CD14-positive monocyte (primary cell): ENCODE data around the gene PPP1R3A. TPM values are rescaled to one million over a fixed set of nuclear protein-coding genes. Genes with fewer than 3 reads are reported as not detected.

ENCODE experiments used
- DNase-seq, 3 donors: peaks; one replicate each; pipeline ENCODE4 v3.0.0-alpha.2; 2011 to 2022
- H2AFZ ChIP-seq: 2 replicates; pipeline ENCODE4 v1.6.0; 2012; ENCODE audit warnings: mild to moderate bottlenecking, low read depth, low read length, inconsistent platforms; ENCODE audit not compliant: insufficient read depth, poor library complexity, severe bottlenecking
- H3K27ac ChIP-seq, 2 donors: 1 replicate in 1 of 2; 2 replicates in 1 of 2; pipeline ENCODE4 v1.5.1; 2012 to 2013; ENCODE audit warnings: low read length in 2 of 2, control low read depth in 1 of 2, inconsistent platforms in 1 of 2, low read depth in 1 of 2, mild to moderate bottlenecking in 1 of 2
- H3K27me3 ChIP-seq, 2 donors: one replicate each; pipeline versions ENCODE4 v1.6.0 to v1.6.1; 2011 to 2013; ENCODE audit warnings: low read length in 2 of 2; ENCODE audit not compliant: control insufficient read depth in 2 of 2, insufficient read depth in 2 of 2
- H3K36me3 ChIP-seq, 2 donors: replicated peaks in 1 of 2; 1 replicate in 1 of 2; 2 replicates in 1 of 2; pipeline versions ENCODE4 v1.5.1 to v1.6.1; 2012 to 2013; ENCODE audit warnings: low read length in 2 of 2, control low read depth in 1 of 2, inconsistent platforms in 1 of 2, mild to moderate bottlenecking in 1 of 2; ENCODE audit not compliant: insufficient read depth in 2 of 2, control insufficient read depth in 1 of 2
- H3K4me1 ChIP-seq, 2 donors: 1 replicate in 1 of 2; 2 replicates in 1 of 2; pipeline versions ENCODE4 v1.5.1 to v1.6.1; 2012 to 2013; ENCODE audit warnings: low read length in 2 of 2, control low read depth in 1 of 2, inconsistent platforms in 1 of 2, mild to moderate bottlenecking in 1 of 2, moderate library complexity in 1 of 2; ENCODE audit not compliant: insufficient read depth in 2 of 2, control insufficient read depth in 1 of 2
- H3K4me2 ChIP-seq: replicated peaks from 2 replicates; pipeline ENCODE3; 2012; ENCODE audit warnings: low read length, moderate library complexity, mild to moderate bottlenecking; ENCODE audit not compliant: poor library complexity, severe bottlenecking; ENCODE audit errors: extremely low read depth
- H3K4me3 ChIP-seq, 3 experiments: fragments of 200-600 bp in 1 of 3; sonication (generic) in 1 of 3; replicated peaks in 1 of 3; 1 replicate in 2 of 3; 2 replicates in 1 of 3; pipeline ENCODE4 v1.5.1; 2011 to 2013; ENCODE audit warnings: low read length in 3 of 3, mild to moderate bottlenecking in 3 of 3, control low read depth in 2 of 3, low read depth in 2 of 3, inconsistent platforms in 1 of 3, moderate library complexity in 1 of 3
- H3K79me2 ChIP-seq: 2 replicates; pipeline ENCODE4 v1.6.0; 2012; ENCODE audit warnings: mild to moderate bottlenecking, control low read depth, inconsistent platforms, low read length, moderate library complexity; ENCODE audit not compliant: insufficient read depth
- H3K9ac ChIP-seq: 2 replicates; pipeline ENCODE4 v1.6.0; 2017; ENCODE audit warnings: low read length, mild to moderate bottlenecking; ENCODE audit not compliant: insufficient read depth, poor library complexity, severe bottlenecking
- H3K9me3 ChIP-seq, 2 donors: replicated peaks in 1 of 2; 1 replicate in 1 of 2; 2 replicates in 1 of 2; pipeline versions ENCODE4 v1.5.1 to v1.6.1; 2012 to 2013; ENCODE audit warnings: low read length in 2 of 2, control low read depth in 1 of 2; ENCODE audit not compliant: control insufficient read depth in 1 of 2, insufficient read depth in 1 of 2
- H4K20me1 ChIP-seq: 2 replicates; pipeline ENCODE4 v1.6.0; 2012; ENCODE audit warnings: mild to moderate bottlenecking, low read length, control low read depth, moderate library complexity; ENCODE audit not compliant: insufficient read depth
- H3K27ac Mint-ChIP-seq, 7 donors: one replicate each; pipeline ENCODE4 v1.8.0; 2020; ENCODE audit warnings: mild to moderate bottlenecking in 7 of 7, mixed read lengths in 7 of 7, moderate library complexity in 6 of 7, inconsistent platforms in 2 of 7
- H3K27me3 Mint-ChIP-seq, 3 donors: one replicate each; pipeline ENCODE4 v1.8.0; 2021 to 2022; ENCODE audit warnings: low read depth in 3 of 3, mild to moderate bottlenecking in 3 of 3, mixed read lengths in 3 of 3, moderate library complexity in 3 of 3, inconsistent platforms in 1 of 3
- H3K36me3 Mint-ChIP-seq, 2 donors: one replicate each; pipeline ENCODE4 v1.8.0; 2020; ENCODE audit warnings: mixed read lengths in 2 of 2, inconsistent platforms in 1 of 2, mild to moderate bottlenecking in 1 of 2
- H3K4me1 Mint-ChIP-seq: one replicate; pipeline ENCODE4 v1.8.0; 2020; ENCODE audit warnings: mild to moderate bottlenecking, mixed read lengths
- H3K4me3 Mint-ChIP-seq, 2 donors: one replicate each; pipeline ENCODE4 v1.8.0; 2020; ENCODE audit warnings: mild to moderate bottlenecking in 2 of 2, mixed read lengths in 2 of 2, moderate library complexity in 1 of 2
- H3K9me3 Mint-ChIP-seq, 7 donors: one replicate each; pipeline ENCODE4 v1.8.0; 2020 to 2022; ENCODE audit warnings: mixed read lengths in 7 of 7, mild to moderate bottlenecking in 6 of 7, moderate library complexity in 6 of 7, inconsistent platforms in 2 of 7
- WGBS: methylation state at CpG from one replicate; pipeline ENCODE4 v1.1.5; 2013; ENCODE audit warnings: missing lambda C conversion rate; ENCODE audit not compliant: insufficient coverage; 5-methylcytosine and 5-hydroxymethylcytosine counted together
- intact Hi-C, 2 donors: fragments of 100-400 bp; cut with micrococcal nuclease; formaldehyde crosslinking; loops; one replicate each; pipeline versions ENCODE4 v1.15.0 to v1.15.1; 2023
- polyA plus RNA-seq, 3 donors: library from polyadenylated mRNA; depleted of rRNA in 1 of 3; unstranded in 2 of 3; stranded (reverse) in 1 of 3; fragments of 300-500 nt in 2 of 3; fragments of >200 nt in 1 of 3; fragmentation: Illumina TruSeq in 2 of 3; gene quantifications; 1 replicate in 2 of 3; 2 replicates in 1 of 3; pipeline ENCODE4 v1.2.3, GENCODE V29; 2012 to 2021
- TF ChIP-seq, protein P1 (sequence below): fragments of 200-600 bp; IDR thresholded peaks from one replicate; pipeline ENCODE4 v1.8.0; 2022; ENCODE audit warnings: antibody characterized with exemption, mild to moderate bottlenecking

PPP1R3A gene
- polyA plus RNA-seq, 3 donors: not detected

DNA sequence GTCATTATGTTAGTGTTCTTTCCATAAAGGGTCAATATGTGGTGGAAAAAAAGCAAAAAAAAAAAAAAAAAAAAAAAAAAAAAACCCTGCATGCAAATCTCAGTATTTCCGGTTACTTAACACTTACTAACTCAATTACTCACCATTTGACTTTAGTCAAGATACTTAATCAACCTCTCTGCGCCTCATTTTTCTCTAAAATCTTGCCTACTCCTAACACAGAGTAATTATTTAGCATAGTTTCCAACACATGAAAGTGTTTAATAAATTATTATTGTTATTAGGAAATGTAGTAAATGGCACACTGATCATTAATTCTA is 27.8 kb downstream of the PPP1R3A start:
- H4K20me1 ChIP-seq: no peaks in the 10 kb centered on the region
- Mint-ChIP-seq H3K27me3 (peaks cover 0 to 3% (median 0%) of the 10 kb centered on the region in 3 donors), H3K9me3 (peaks cover 0 to 4% (median 0%) of the 10 kb centered on the region in 7 donors), H3K4me3 (no peak overlapping the region), H3K36me3 (no peaks in the 10 kb centered on the region), H3K27ac (no peak overlapping the region), H3K4me1 (no peaks in the 10 kb centered on the region)
- no peaks in the 10 kb centered on the region for H3K27me3 ChIP-seq
- peaks cover 0 to 4% of the 10 kb centered on the region in 2 donors for H3K9me3 ChIP-seq
- H2AFZ ChIP-seq: no peak overlapping the region
- no peaks in the 10 kb centered on the region for H3K36me3 ChIP-seq
- no peak for DNase-seq
- no peak overlapping the region for H3K9ac ChIP-seq
- H3K79me2 ChIP-seq: no peaks in the 10 kb centered on the region
- H3K27ac ChIP-seq: no peak overlapping the region
- H3K4me1 ChIP-seq: no peaks in the 10 kb centered on the region
- TF ChIP-seq, protein P1, sequence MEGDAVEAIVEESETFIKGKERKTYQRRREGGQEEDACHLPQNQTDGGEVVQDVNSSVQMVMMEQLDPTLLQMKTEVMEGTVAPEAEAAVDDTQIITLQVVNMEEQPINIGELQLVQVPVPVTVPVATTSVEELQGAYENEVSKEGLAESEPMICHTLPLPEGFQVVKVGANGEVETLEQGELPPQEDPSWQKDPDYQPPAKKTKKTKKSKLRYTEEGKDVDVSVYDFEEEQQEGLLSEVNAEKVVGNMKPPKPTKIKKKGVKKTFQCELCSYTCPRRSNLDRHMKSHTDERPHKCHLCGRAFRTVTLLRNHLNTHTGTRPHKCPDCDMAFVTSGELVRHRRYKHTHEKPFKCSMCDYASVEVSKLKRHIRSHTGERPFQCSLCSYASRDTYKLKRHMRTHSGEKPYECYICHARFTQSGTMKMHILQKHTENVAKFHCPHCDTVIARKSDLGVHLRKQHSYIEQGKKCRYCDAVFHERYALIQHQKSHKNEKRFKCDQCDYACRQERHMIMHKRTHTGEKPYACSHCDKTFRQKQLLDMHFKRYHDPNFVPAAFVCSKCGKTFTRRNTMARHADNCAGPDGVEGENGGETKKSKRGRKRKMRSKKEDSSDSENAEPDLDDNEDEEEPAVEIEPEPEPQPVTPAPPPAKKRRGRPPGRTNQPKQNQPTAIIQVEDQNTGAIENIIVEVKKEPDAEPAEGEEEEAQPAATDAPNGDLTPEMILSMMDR: no peak
- no peak overlapping the region for H3K4me3 ChIP-seq
- H3K4me2 ChIP-seq: no peak overlapping the region
- no CpG with 5 or more reads among the region's 2 CpGs for WGBS
- intact Hi-C loops: no loop called here

DNA sequence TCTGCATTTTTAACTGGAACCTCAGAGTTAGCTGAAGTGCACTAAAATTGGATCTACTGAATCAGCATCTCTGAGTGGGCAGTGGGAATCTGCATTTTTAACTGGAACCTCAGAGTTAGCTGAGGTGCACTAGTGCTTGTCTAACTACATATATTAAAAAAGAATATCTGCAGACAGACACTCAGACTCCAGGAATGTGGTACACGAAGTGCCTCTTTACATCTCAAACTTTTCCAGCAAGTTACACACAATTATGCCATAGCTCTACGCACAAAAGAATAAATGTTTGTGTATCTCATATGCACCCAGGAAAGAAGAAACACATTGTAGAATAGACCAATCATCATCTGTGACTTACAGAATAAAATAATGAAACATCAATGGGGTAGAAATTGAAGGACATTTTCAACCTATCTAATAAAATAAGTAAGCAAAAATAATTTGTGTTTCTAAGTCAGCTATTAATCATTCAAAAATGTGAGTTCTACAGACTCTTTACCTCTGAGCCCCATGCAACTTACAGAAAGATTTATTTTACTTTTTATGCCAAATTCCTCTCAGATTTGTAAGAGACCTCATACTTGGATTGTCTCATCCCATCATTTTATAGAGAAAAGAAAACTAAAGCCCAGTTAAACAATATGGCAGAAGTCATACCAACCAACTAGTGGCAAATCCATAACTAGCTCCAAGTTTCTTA is 28.3 kb downstream of the PPP1R3A start:
- H3K4me3 ChIP-seq: no peak overlapping the region
- Mint-ChIP-seq H3K36me3 (no peaks in the 10 kb centered on the region), H3K4me3 (no peak overlapping the region), H3K4me1 (no peaks in the 10 kb centered on the region), H3K27ac (no peak overlapping the region), H3K9me3 (peaks cover 0 to 4% (median 0%) of the 10 kb centered on the region in 7 donors), H3K27me3 (peaks cover 0 to 3% (median 0%) of the 10 kb centered on the region in 3 donors)
- H3K9ac ChIP-seq: no peak overlapping the region
- H3K4me1 ChIP-seq: no peaks in the 10 kb centered on the region
- no peaks in the 10 kb centered on the region for H3K79me2 ChIP-seq
- no CpG with 5 or more reads among the region's 2 CpGs for WGBS
- H3K4me2 ChIP-seq: no peak overlapping the region
- H3K27ac ChIP-seq: no peak overlapping the region
- no peak overlapping the region for H2AFZ ChIP-seq
- TF ChIP-seq, protein P1: no peak
- no peaks in the 10 kb centered on the region for H4K20me1 ChIP-seq
- no peaks in the 10 kb centered on the region for H3K27me3 ChIP-seq
- H3K9me3 ChIP-seq: peaks cover 0 to 4% of the 10 kb centered on the region in 2 donors
- DNase-seq: no peak
- intact Hi-C loops: no loop called here
- no peaks in the 10 kb centered on the region for H3K36me3 ChIP-seq
